Heart left ventricle (tissue), 16 donors: ENCODE measurements around the gene MIS18BP1. TPM values are rescaled to one million over a fixed set of nuclear protein-coding genes. Genes with fewer than 3 reads are reported as not detected.
"Not testable (repeated sequence)": the region's sequence is repeated elsewhere in the genome, so short reads cannot be mapped to it uniquely, and the experiment has no call there.

Source experiments
- ATAC-seq, 4 donors: fragments of 200-7000 bp; cut with Tn5 transposase; one replicate each; pipeline ENCODE4 v1.9.1; 2020 to 2022; ENCODE audit warnings: moderate library complexity in 4 of 4, mild to moderate bottlenecking in 3 of 4, moderate number of reproducible peaks in 1 of 4
- DNase-seq, 5 donors: peaks; one replicate each; pipeline ENCODE4 v3.0.0-alpha.2; 2020
- H3K27ac ChIP-seq, 12 donors: fragments of 200-600 bp; sonication (generic) in 4 of 12; one replicate each; pipeline versions ENCODE4 v1.5.0 to v1.8.0; 2016 to 2022; ENCODE audit warnings: mild to moderate bottlenecking in 2 of 12
- H3K27me3 ChIP-seq, 9 donors: fragments of 200-600 bp; sonication (generic) in 2 of 9; one replicate each; pipeline versions ENCODE4 v1.5.1 to v1.8.0; 2016 to 2022; ENCODE audit warnings: mild to moderate bottlenecking in 3 of 9
- H3K36me3 ChIP-seq, 9 donors: fragments of 200-600 bp; sonication (generic) in 2 of 9; one replicate each; pipeline versions ENCODE4 v1.5.0 to v1.8.0; 2018 to 2022; ENCODE audit warnings: mild to moderate bottlenecking in 2 of 9
- H3K4me1 ChIP-seq, 12 donors: fragments of 200-600 bp; sonication (generic) in 4 of 12; one replicate each; pipeline versions ENCODE4 v1.5.0 to v1.8.0; 2016 to 2022; ENCODE audit warnings: mild to moderate bottlenecking in 3 of 12
- H3K4me3 ChIP-seq, 12 donors: fragments of 200-600 bp; sonication (generic) in 4 of 12; one replicate each; pipeline versions ENCODE4 v1.5.0 to v1.8.0; 2017 to 2022; ENCODE audit warnings: mild to moderate bottlenecking in 9 of 12, moderate library complexity in 4 of 12
- H3K9me3 ChIP-seq, 12 donors: fragments of 200-600 bp; sonication (generic) in 4 of 12; one replicate each; pipeline versions ENCODE4 v1.5.0 to v1.8.0; 2016 to 2022; ENCODE audit warnings: mild to moderate bottlenecking in 1 of 12
- POLR2A ChIP-seq, 2 donors: fragments of 450-650 bp; IDR thresholded peaks; one replicate each; pipeline ENCODE4 v1.6.1; 2017; ENCODE audit warnings: antibody characterized with exemption in 2 of 2, mild to moderate bottlenecking in 2 of 2, moderate library complexity in 2 of 2
- WGBS, 4 donors: extraction: QIAGEN DNeasy Blood & Tissue Kit in 2 of 4; methylation state at CpG; one replicate each; pipeline versions ENCODE4 v1.1.5 to v1.1.7; 2013 to 2018; 5-methylcytosine and 5-hydroxymethylcytosine counted together
- intact Hi-C, 10 donors: fragments of 100-400 bp; cut with DNase I; formaldehyde crosslinking; loops; one replicate each; pipeline versions ENCODE4 v1.11.1 to v1.14.2; 2022
- polyA plus RNA-seq, 2 donors: library from polyadenylated mRNA; stranded (reverse); fragments of 200-250 nt; gene quantifications; one replicate each; pipeline ENCODE4 v1.2.3, GENCODE V29; 2013
- total RNA-seq, 9 donors: library from RNA; depleted of rRNA in 2 of 9; stranded (reverse); fragments of >200 nt in 2 of 9; fragmentation: NEBNext Ultra II Directional in 3 of 9; extraction: Animal tissue kit (Norgen Biotek cat#: 25700) in 3 of 9; gene quantifications; one replicate each; pipeline versions ENCODE4 v1.1.0 to v1.2.4, GENCODE V29; 2016 to 2023
- TF ChIP-seq, protein P1 (sequence below), 12 donors: fragments of 200-600 bp; sonication (generic) in 4 of 12; IDR thresholded peaks; one replicate each; pipeline versions ENCODE4 v1.5.0 to v1.8.0; 2018 to 2022; ENCODE audit warnings: antibody characterized with exemption in 12 of 12, mild to moderate bottlenecking in 5 of 12
- donor health status: ischemic (EF 13 %, LVEDD 7.1; RV severe dilation, severe dysfunction).
- donor health status: healthy with polysubstance abuse.
- donor health status: DM: no; HTN: yes; CAD: no.
- donor health status: DM: no; HTN: no; CAD: no.
- donor health status: ischemic (EF 25% LVEDD 6.9; RV normal size, moderate dysfunction).
- donor health status: ischemic (EF 25% LVEDD 5.7; RV mildly dilated, moderate dysfunction).
- donor health status: healthy.
- donor health status: DM: yes; HTN: yes; CAD: no.
- donor health status: ischemic (EF 35%, LVEDD 5.7; RV mildly dilated, moderate dysfunction).
- donor health status: nonischemic (EF 11% LVEDD 7.7; RV severe dilation, severe dysfunction).
- donor health status: DM: yes; HTN: yes; CAD: no.
- donor health status: PGD.
- donor health status: ischemic (EF 29% LVEDD 5.4; RV normal size, mild dysfunction).
- donor health status: nonischemic (EF 23%, LVEDD 6.1; RV moderate dilation, normal function).

MIS18BP1 gene
- total and polyA plus RNA-seq, 11 donors = 3.4 to 22.0 (median 6.8) TPM

DNA sequence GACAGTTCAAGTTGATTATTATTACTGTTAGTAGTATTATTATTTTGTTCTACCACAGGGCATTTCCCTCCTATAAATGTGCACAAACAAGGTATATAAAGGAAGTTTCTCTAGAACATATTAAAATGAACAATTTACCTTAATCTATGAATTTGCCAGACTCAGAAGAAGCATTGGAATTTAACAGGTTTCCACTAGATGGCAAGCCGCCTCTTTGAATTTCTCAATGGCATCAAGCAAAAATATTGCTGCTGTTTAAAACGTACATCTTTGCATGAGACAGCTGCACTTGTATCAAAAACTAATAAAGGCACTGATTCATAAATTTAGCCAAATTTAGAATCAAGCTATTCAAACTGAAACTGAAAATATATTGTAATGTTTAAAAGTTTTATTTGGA is 34.6 kb upstream of the MIS18BP1 start:
- no peak overlapping the region for H3K27ac ChIP-seq
- intact Hi-C loops = loop anchor here in 1 of 10 donors (10.0 kb wide), 1 partner anchor 237 kb away; no protein-coding TSS in a partner anchor
- 53 to 70% (median 59%) methylated on average over 2 of the region's 2 CpGs for WGBS, 4 donors
- no peak for DNase-seq
- H3K4me1 ChIP-seq = no peaks in the 10 kb centered on the region
- H3K4me3 ChIP-seq = no peak overlapping the region
- ATAC-seq = no peak
- no peak for TF ChIP-seq POLR2A (IDR thresholded peaks at IDR 0.05)
- TF ChIP-seq, protein P1, sequence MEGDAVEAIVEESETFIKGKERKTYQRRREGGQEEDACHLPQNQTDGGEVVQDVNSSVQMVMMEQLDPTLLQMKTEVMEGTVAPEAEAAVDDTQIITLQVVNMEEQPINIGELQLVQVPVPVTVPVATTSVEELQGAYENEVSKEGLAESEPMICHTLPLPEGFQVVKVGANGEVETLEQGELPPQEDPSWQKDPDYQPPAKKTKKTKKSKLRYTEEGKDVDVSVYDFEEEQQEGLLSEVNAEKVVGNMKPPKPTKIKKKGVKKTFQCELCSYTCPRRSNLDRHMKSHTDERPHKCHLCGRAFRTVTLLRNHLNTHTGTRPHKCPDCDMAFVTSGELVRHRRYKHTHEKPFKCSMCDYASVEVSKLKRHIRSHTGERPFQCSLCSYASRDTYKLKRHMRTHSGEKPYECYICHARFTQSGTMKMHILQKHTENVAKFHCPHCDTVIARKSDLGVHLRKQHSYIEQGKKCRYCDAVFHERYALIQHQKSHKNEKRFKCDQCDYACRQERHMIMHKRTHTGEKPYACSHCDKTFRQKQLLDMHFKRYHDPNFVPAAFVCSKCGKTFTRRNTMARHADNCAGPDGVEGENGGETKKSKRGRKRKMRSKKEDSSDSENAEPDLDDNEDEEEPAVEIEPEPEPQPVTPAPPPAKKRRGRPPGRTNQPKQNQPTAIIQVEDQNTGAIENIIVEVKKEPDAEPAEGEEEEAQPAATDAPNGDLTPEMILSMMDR (IDR thresholded peaks at IDR 0.05) = peak in 2 of 12 donors; percentile 5 to 20
- peaks cover 0 to 4% (median 0%) of the 10 kb centered on the region in 12 donors for H3K9me3 ChIP-seq
- no peaks in the 10 kb centered on the region for H3K27me3 ChIP-seq
- H3K36me3 ChIP-seq = no peaks in the 10 kb centered on the region

DNA sequence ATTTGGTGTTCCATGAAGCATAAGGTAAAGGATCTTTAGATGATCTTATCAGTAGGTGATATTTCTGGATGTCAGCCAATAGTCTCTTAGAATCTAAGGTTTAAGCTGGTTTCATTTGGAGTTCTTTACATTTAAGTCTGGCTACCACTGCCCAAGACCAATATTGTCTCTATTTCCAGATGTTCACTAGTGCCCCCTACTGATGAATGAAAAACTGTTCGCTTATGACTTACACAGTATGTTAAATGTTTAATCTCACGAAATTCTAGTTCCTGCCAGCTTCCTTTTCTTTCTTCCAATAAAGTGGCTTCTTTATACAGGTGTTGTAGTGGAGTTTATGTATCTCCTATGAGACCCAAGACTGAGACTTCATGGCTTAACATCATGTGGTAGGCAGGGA is 31.8 kb upstream of the MIS18BP1 start:
- Histone ChIP-seq H3K4me1 (no peaks in the 10 kb centered on the region), H3K36me3 (no peaks in the 10 kb centered on the region), H3K27ac (no peak overlapping the region), H3K4me3 (no peak overlapping the region), H3K27me3 (no peaks in the 10 kb centered on the region), H3K9me3 (peaks cover 0 to 18% (median 7%) of the 10 kb centered on the region in 12 donors)
- ATAC-seq (no peak), DNase-seq (no peak)
- intact Hi-C loops = loop anchor here in 1 of 10 donors (10.0 kb wide), 1 partner anchor 240 kb away; no protein-coding TSS in a partner anchor
- 69 to 82% (median 75%) methylated on average over 2 of the region's 2 CpGs for WGBS, 4 donors
- TF ChIP-seq POLR2A (IDR thresholded peaks at IDR 0.05) = no peak
- TF ChIP-seq, protein P1 (IDR thresholded peaks at IDR 0.05) = peak in 1 of 12 donors; percentile 11

DNA sequence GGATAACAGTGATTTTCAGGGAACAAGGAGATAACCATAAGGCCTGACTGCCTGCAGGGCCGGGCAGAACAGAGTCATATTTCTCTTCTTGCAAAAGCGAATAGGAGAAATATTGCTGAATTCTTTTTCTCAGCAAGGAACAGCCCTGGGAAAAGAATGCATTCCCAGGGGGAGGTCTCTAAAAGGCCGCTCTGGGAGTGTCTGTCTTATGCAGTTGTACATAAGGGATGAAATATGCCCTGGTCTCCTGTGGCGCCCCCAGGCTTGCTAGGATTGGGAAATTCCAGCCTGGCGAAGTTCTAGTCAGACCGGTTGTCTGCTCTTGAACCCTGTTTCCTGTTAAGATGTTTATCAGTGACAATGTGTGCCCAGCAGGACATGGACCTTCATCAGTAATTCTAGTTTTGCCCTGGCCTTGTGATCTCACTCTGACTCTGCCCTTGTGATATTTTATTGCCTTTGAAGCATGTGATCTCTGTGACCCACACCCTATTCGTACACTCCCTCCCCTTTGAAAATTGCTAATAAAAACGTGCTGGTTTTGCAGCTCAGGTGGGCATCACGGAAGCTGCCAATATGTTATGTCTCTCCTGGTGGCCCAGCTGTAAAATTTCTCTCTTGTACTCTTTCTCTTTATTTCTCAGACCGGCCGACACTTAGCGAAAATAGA is 28.9 kb upstream of the MIS18BP1 start:
- WGBS, 4 donors = 88 to 93% (median 91%) methylated on average over 12 of the region's 12 CpGs
- DNase-seq, ATAC-seq, H3K36me3 ChIP-seq, H3K4me1 ChIP-seq, H3K27me3 ChIP-seq, H3K4me3 ChIP-seq, H3K27ac ChIP-seq: not testable (repeated sequence)
- intact Hi-C loops = loop anchor here in 1 of 10 donors (10.0 kb wide), 1 partner anchor 243 kb away; no protein-coding TSS in a partner anchor
- peaks cover 0 to 18% (median 7%) of the 10 kb centered on the region in 12 donors for H3K9me3 ChIP-seq

DNA sequence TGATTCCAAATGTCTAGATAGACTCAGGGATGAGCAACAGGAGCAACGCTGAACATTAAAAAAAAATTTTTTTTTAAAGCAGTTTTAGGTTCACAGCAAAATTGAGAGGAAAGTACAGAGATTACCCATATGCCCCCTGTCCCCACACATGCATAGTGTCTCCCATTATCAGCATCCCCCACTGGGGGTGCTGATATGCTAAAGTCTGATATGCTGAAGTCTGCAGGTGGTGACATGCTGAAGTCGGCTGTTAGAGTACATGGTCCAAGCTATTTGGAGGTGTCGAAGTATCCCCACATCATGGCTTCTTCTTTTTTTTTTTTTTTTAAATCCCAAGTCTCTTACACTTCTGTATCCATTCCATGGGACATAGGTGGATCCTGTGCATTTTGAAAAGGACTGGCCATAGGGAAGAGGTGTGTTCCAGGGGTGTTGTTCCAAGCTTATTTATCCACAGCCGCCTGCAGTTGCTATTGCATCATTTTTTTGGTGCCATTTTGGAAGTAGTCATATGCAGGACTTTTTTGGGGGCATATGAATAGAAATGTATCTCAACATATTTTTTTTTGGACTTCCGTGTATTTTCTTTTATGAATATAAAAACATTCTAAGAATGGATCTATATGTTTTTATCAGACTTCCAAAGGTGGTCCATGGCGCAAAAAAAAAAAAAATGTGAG is 19.0 kb upstream of the MIS18BP1 start:
- ATAC-seq (no peak), DNase-seq (no peak)
- TF ChIP-seq, protein P1 (IDR thresholded peaks at IDR 0.05) = no peak
- TF ChIP-seq POLR2A (IDR thresholded peaks at IDR 0.05) = no peak
- Histone ChIP-seq H3K9me3 (no peaks in the 10 kb centered on the region), H3K4me3 (no peak overlapping the region), H3K36me3 (no peaks in the 10 kb centered on the region), H3K27me3 (no peaks in the 10 kb centered on the region), H3K4me1 (peaks cover 0 to 16% (median 2%) of the 10 kb centered on the region in 12 donors), H3K27ac (no peak overlapping the region)
- intact Hi-C loops = loop anchor here in 1 of 10 donors (5.0 kb wide), 1 partner anchor 135 kb away; the partner anchor contains the start of gene FANCM
- 73 to 77% (median 76%) methylated on average over 6 of the region's 6 CpGs for WGBS, 4 donors
